Measurements from ENCODE around the gene SGO1. TPM values are rescaled to one million over a fixed set of nuclear protein-coding genes. Genes with fewer than 3 reads are reported as not detected.
A peak's percentile ranks its signal among the peaks of the same experiment; 100 is the strongest.

The SGO1 gene
- total and polyA plus RNA-seq, 7 donors = 0.16 to 4.8 (median 1.4) TPM; not detected in 2

GRCh38 chr3:20141316-20141715 lies 44.7 kb downstream of the SGO1 start:
- 69 to 74% methylated on average over 2 of the region's 2 CpGs for WGBS, 2 donors
- no peak for DNase-seq
- TF ChIP-seq, protein P1, sequence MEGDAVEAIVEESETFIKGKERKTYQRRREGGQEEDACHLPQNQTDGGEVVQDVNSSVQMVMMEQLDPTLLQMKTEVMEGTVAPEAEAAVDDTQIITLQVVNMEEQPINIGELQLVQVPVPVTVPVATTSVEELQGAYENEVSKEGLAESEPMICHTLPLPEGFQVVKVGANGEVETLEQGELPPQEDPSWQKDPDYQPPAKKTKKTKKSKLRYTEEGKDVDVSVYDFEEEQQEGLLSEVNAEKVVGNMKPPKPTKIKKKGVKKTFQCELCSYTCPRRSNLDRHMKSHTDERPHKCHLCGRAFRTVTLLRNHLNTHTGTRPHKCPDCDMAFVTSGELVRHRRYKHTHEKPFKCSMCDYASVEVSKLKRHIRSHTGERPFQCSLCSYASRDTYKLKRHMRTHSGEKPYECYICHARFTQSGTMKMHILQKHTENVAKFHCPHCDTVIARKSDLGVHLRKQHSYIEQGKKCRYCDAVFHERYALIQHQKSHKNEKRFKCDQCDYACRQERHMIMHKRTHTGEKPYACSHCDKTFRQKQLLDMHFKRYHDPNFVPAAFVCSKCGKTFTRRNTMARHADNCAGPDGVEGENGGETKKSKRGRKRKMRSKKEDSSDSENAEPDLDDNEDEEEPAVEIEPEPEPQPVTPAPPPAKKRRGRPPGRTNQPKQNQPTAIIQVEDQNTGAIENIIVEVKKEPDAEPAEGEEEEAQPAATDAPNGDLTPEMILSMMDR (IDR thresholded peaks at IDR 0.05) = no peak
- TF ChIP-seq POLR2A (IDR thresholded peaks at IDR 0.05) (no peak), POLR2AphosphoS5 (IDR thresholded peaks at IDR 0.05) (no peak), EP300 (IDR thresholded peaks at IDR 0.05) (no peak)
- peak overlapping the region; percentile 43 to 80 (median 61) for H3K27ac ChIP-seq
- intact Hi-C loops (cut with DNase I) = loop anchor here (1.0 to 5.0 kb wide), 3 partner anchors 45 to 194 kb away; partner anchors contain the start of genes RAB5A and SGO1
- H3K9me3 ChIP-seq = no peaks in the 10 kb centered on the region
- no peaks in the 10 kb centered on the region for H3K27me3 ChIP-seq
- H3K4me3 ChIP-seq = no peak overlapping the region
- peaks cover 0 to 27% (median 23%) of the 10 kb centered on the region in 4 donors for H3K4me1 ChIP-seq
- H3K36me3 ChIP-seq = peaks cover 0 to 18% (median 1%) of the 10 kb centered on the region in 4 donors

GRCh38 chr3:20140881-20141280 lies 45.1 kb downstream of the SGO1 start:
- 41 to 45% methylated on average over 2 of the region's 2 CpGs for WGBS, 2 donors
- DNase-seq = no peak
- TF ChIP-seq POLR2AphosphoS5 (IDR thresholded peaks at IDR 0.05) = no peak
- TF ChIP-seq POLR2A (IDR thresholded peaks at IDR 0.05) = no peak
- no peak for TF ChIP-seq EP300 (IDR thresholded peaks at IDR 0.05)
- TF ChIP-seq, protein P1 (IDR thresholded peaks at IDR 0.05) = no peak
- Histone ChIP-seq H3K9me3 (no peaks in the 10 kb centered on the region), H3K4me1 (peaks cover 0 to 22% (median 19%) of the 10 kb centered on the region in 4 donors), H3K4me3 (no peak overlapping the region), H3K27me3 (no peaks in the 10 kb centered on the region), H3K36me3 (peaks cover 0 to 18% (median 1%) of the 10 kb centered on the region in 4 donors), H3K27ac (peak overlapping the region; percentile 43 to 80 (median 61))
- intact Hi-C loops (cut with DNase I) = loop anchor here (1.0 to 5.0 kb wide), 3 partner anchors 45 to 194 kb away; partner anchors contain the start of genes RAB5A and SGO1

DNA sequence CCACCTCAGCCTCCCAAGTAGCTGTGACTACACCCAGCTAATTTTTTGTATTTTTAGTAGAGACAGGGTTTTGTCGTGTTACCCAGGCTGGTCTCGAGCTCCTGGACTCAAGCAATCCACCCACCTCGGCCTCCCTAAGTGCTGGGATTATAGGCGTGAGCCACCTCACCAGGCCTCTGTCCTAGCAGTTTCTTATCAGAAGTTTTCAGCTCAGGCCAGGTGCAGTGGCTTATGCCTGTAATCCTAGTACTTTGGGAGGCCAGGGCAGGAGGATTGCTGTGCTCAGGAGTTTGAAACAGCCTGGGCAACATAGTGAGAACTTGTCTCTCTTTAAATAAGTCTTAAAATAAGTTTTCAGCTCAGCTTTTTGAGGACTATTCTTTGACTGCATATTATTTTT lies 48.4 kb downstream of the SGO1 start:
- H3K4me3 ChIP-seq = no peak overlapping the region
- peaks cover 0 to 21% (median 0%) of the 10 kb centered on the region in 4 donors for H3K36me3 ChIP-seq
- TF ChIP-seq POLR2AphosphoS5 (IDR thresholded peaks at IDR 0.05) (no peak), POLR2A (IDR thresholded peaks at IDR 0.05) (no peak), EP300 (IDR thresholded peaks at IDR 0.05) (no peak)
- TF ChIP-seq, protein P1 (IDR thresholded peaks at IDR 0.05) = no peak
- H3K9me3 ChIP-seq = no peaks in the 10 kb centered on the region
- intact Hi-C loops (cut with DNase I) = no loop called here
- H3K27me3 ChIP-seq = no peaks in the 10 kb centered on the region
- DNase-seq = no peak
- H3K4me1 ChIP-seq = peaks cover 0 to 16% (median 14%) of the 10 kb centered on the region in 4 donors
- 89 to 95% methylated on average over 4 of the region's 4 CpGs for WGBS, 2 donors
- H3K27ac ChIP-seq = no peak overlapping the region

DNA sequence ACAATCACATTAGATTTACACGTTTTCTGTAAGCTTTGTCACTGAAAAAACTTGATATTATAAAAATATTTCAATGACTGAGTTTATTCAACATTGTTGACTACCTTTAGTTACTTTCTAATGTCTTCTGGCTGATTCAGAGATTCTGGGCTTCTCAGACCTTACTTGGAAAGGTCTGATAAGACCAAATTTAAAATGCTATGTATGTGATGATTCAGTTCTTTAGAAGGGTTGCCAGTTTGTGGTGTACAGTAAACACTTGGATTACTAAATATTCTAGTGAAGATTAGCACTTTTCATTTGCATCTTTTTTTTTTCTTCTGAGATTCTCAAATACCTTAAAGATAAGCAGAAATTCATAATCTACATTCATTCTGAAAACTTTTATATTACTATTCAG lies 49.8 kb downstream of the SGO1 start:
- Histone ChIP-seq H3K27ac (no peak overlapping the region), H3K27me3 (no peaks in the 10 kb centered on the region), H3K4me3 (no peak overlapping the region), H3K9me3 (no peaks in the 10 kb centered on the region), H3K36me3 (peaks cover 0 to 28% (median 0%) of the 10 kb centered on the region in 4 donors), H3K4me1 (peaks cover 0 to 4% (median 1%) of the 10 kb centered on the region in 4 donors)
- DNase-seq = no peak
- intact Hi-C loops (cut with DNase I) = no loop called here
- TF ChIP-seq, protein P1 (IDR thresholded peaks at IDR 0.05) = no peak
- TF ChIP-seq EP300 (IDR thresholded peaks at IDR 0.05) (no peak), POLR2A (IDR thresholded peaks at IDR 0.05) (no peak), POLR2AphosphoS5 (IDR thresholded peaks at IDR 0.05) (no peak)
- WGBS, 2 donors = 84 to 86% methylated on average over 1 of the region's 1 CpG

GRCh38 chr3:20130106-20130505 lies 55.9 kb downstream of the SGO1 start:
- H3K27ac ChIP-seq = no peak overlapping the region
- no peak overlapping the region for H3K4me3 ChIP-seq
- H3K36me3 ChIP-seq = peaks cover 0 to 50% (median 4%) of the 10 kb centered on the region in 4 donors
- TF ChIP-seq POLR2AphosphoS5 (IDR thresholded peaks at IDR 0.05) (no peak), EP300 (IDR thresholded peaks at IDR 0.05) (no peak), POLR2A (IDR thresholded peaks at IDR 0.05) (no peak)
- TF ChIP-seq, protein P1 (IDR thresholded peaks at IDR 0.05) = no peak
- intact Hi-C loops (cut with DNase I) = no loop called here
- H3K4me1 ChIP-seq = peaks cover 0 to 7% (median 0%) of the 10 kb centered on the region in 4 donors
- H3K27me3 ChIP-seq = no peaks in the 10 kb centered on the region
- WGBS, 2 donors = 79 to 86% methylated on average over 7 of the region's 7 CpGs
- no peak for DNase-seq
- no peaks in the 10 kb centered on the region for H3K9me3 ChIP-seq
